Mesothelial cell of epicardium (in vitro differentiated cells): ENCODE data around the gene PLXDC2. TPM values are rescaled to one million over a fixed set of nuclear protein-coding genes. Genes with fewer than 3 reads are reported as not detected.

Experiments
- DNase-seq, 2 experiments: peaks; one replicate each; pipeline ENCODE4 v3.0.0; 2021; ENCODE audit warnings: low spot score in 2 of 2; ENCODE audit not compliant: unreplicated experiment in 2 of 2
- H3K27ac Mint-ChIP-seq: 2 replicates; pipeline ENCODE4 v1.8.0; 2021; ENCODE audit warnings: mixed read lengths
- H3K27me3 Mint-ChIP-seq: 2 replicates; pipeline ENCODE4 v1.8.0; 2021; ENCODE audit warnings: low read depth, mixed read lengths
- H3K36me3 Mint-ChIP-seq: 2 replicates; pipeline ENCODE4 v1.8.0; 2021; ENCODE audit warnings: mixed read lengths
- H3K4me1 Mint-ChIP-seq: 2 replicates; pipeline ENCODE4 v1.8.0; 2021; ENCODE audit warnings: mixed read lengths
- H3K4me3 Mint-ChIP-seq: 2 replicates; pipeline ENCODE4 v1.8.0; 2021; ENCODE audit warnings: mild to moderate bottlenecking, moderate library complexity, mixed read lengths
- H3K9me3 Mint-ChIP-seq: 2 replicates; pipeline ENCODE4 v1.8.0; 2021; ENCODE audit warnings: mixed read lengths
- CTCF ChIP-seq: fragments of 200-600 bp; sonication (generic); IDR thresholded peaks from one replicate; pipeline ENCODE4 v1.5.0; 2021; ENCODE audit warnings: antibody characterized with exemption; ENCODE audit not compliant: unreplicated experiment
- total RNA-seq: library from RNA; stranded (reverse); gene quantifications from 3 replicates; pipeline ENCODE4 v1.2.1, GENCODE V29; 2021

Gene PLXDC2
- total RNA-seq, 1 donor from 2014 or later, result 60.0 TPM

DNA sequence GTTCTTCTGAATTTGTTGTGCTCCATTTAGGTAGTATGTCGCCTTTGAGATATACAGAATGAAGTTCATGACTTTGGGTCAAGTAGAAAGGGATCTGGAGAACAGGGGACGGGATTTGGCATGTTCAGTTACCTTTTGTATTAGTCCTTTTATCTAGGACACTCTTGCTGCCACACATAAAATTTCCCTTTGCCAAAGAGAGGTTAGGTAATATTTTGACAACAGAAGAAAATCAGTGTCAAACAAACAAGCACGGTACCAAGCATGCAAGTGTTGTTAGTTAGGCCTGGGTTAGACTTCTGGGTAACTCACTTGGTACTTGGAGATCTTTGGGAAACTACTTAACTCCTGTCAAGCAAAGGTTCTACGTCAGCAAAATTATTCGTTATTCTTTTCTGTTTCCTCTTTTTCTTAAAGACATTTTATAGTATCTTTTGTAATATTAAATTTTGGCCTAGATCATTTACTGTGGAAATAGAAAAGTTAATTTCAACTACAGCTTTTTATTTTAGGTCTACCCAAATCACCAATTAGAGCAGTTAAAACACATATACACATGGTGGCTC is 116.7 kb downstream of the PLXDC2 start:
- Mint-ChIP-seq H3K4me3 (no peak overlapping the region), H3K27me3 (no peaks in the 10 kb centered on the region), H3K4me1 (peaks cover 36% of the 10 kb centered on the region), H3K27ac (peak overlapping the region; percentile 8), H3K9me3 (peaks cover 8% of the 10 kb centered on the region), H3K36me3 (peaks cover 9% of the 10 kb centered on the region)
- TF ChIP-seq CTCF, result no peak
- no peak for DNase-seq

GRCh38 chr10:19933772-19934171 is 117.5 kb downstream of the PLXDC2 start:
- peaks cover 9% of the 10 kb centered on the region for H3K36me3 Mint-ChIP-seq
- TF ChIP-seq CTCF, result no peak
- peaks cover 40% of the 10 kb centered on the region for H3K4me1 Mint-ChIP-seq
- no peak for DNase-seq
- H3K27me3 Mint-ChIP-seq, result no peaks in the 10 kb centered on the region
- no peak overlapping the region for H3K4me3 Mint-ChIP-seq
- H3K9me3 Mint-ChIP-seq, result peaks cover 8% of the 10 kb centered on the region
- no peak overlapping the region for H3K27ac Mint-ChIP-seq

GRCh38 chr10:19935176-19935575 is 118.9 kb downstream of the PLXDC2 start:
- Mint-ChIP-seq H3K4me1 (peaks cover 31% of the 10 kb centered on the region), H3K4me3 (no peak overlapping the region), H3K36me3 (peaks cover 9% of the 10 kb centered on the region), H3K27me3 (no peaks in the 10 kb centered on the region), H3K27ac (no peak overlapping the region), H3K9me3 (peaks cover 8% of the 10 kb centered on the region)
- TF ChIP-seq CTCF, result no peak
- DNase-seq, result no peak

DNA sequence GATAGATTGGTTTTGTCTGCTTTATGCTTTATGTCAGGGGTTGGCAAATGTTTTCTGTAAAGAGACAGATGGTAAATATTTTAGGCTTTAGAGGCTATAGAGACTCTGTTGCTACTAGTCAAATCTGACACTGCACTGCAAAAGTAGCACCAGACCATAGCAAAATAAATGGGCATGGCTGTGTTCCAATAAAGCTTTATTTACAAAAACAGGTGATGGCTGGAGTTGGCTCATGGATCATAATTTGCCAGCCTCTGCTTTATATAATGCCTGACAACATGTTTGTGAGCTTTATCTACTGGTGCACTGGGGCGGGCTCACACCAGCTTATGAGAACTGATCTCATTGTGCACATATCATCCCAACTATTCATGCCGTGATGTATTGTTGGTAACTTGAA is 120.1 kb downstream of the PLXDC2 start:
- Mint-ChIP-seq H3K9me3 (peaks cover 8% of the 10 kb centered on the region), H3K4me3 (no peak overlapping the region), H3K36me3 (peaks cover 9% of the 10 kb centered on the region), H3K27me3 (no peaks in the 10 kb centered on the region), H3K4me1 (peaks cover 31% of the 10 kb centered on the region), H3K27ac (no peak overlapping the region)
- DNase-seq, result no peak
- TF ChIP-seq CTCF, result no peak

- H3K4me3 Mint-ChIP-seq, result no peak overlapping the region
- H3K36me3 Mint-ChIP-seq, result peaks cover 9% of the 10 kb centered on the region
- H3K27ac Mint-ChIP-seq, result no peak overlapping the region
- peaks cover 8% of the 10 kb centered on the region for H3K9me3 Mint-ChIP-seq
- no peaks in the 10 kb centered on the region for H3K27me3 Mint-ChIP-seq
- TF ChIP-seq CTCF, result no peak
- no peak for DNase-seq
- H3K4me1 Mint-ChIP-seq, result peaks cover 21% of the 10 kb centered on the region
Measured at GRCh38 chr10:19937989-19938388, 121.8 kb downstream of the PLXDC2 start.
